Lung (tissue), 12 donors: ENCODE measurements around the gene SOX5. TPM values are rescaled to one million over a fixed set of nuclear protein-coding genes. Genes with fewer than 3 reads are reported as not detected.

Source experiments
- ATAC-seq: fragments of 200-7000 bp; cut with Tn5 transposase; one replicate; pipeline ENCODE4 v1.9.1; 2020; ENCODE audit warnings: moderate number of reproducible peaks; ENCODE audit not compliant: insufficient read depth, low FRiP score
- DNase-seq, 3 donors: peaks; one replicate each; pipeline ENCODE4 v3.0.0-alpha.2; 2013 to 2017
- H3K27ac ChIP-seq, 2 donors: one replicate each; pipeline ENCODE4 v1.5.1; 2013; ENCODE audit warnings: mild to moderate bottlenecking in 2 of 2, moderate library complexity in 2 of 2, control low read depth in 1 of 2, inconsistent platforms in 1 of 2, low read depth in 1 of 2, low read length in 1 of 2
- H3K27me3 ChIP-seq, 3 donors: one replicate each; pipeline ENCODE4 v1.5.1; 2013; ENCODE audit warnings: low read length in 2 of 3; ENCODE audit not compliant: control insufficient read depth in 3 of 3, insufficient read depth in 3 of 3
- H3K36me3 ChIP-seq, 4 donors: one replicate each; pipeline ENCODE4 v1.5.1; 2013; ENCODE audit warnings: low read length in 4 of 4, mild to moderate bottlenecking in 1 of 4, moderate library complexity in 1 of 4; ENCODE audit not compliant: control insufficient read depth in 4 of 4, insufficient read depth in 4 of 4
- H3K4me1 ChIP-seq, 5 donors: one replicate each; pipeline ENCODE4 v1.5.1; 2013; ENCODE audit warnings: low read length in 5 of 5, mild to moderate bottlenecking in 2 of 5, moderate library complexity in 1 of 5; ENCODE audit not compliant: control insufficient read depth in 5 of 5, insufficient read depth in 5 of 5
- H3K4me3 ChIP-seq: one replicate; pipeline ENCODE4 v1.5.1; 2013; ENCODE audit warnings: mild to moderate bottlenecking, control low read depth, moderate library complexity
- H3K9ac ChIP-seq, 2 donors: one replicate each; pipeline ENCODE4 v1.5.1; 2013; ENCODE audit warnings: low read length in 2 of 2, control low read depth in 1 of 2; ENCODE audit not compliant: insufficient read depth in 1 of 2
- H3K9me3 ChIP-seq, 4 donors: one replicate each; pipeline ENCODE4 v1.5.1; 2013; ENCODE audit warnings: low read length in 3 of 4, mild to moderate bottlenecking in 1 of 4, moderate library complexity in 1 of 4; ENCODE audit not compliant: control insufficient read depth in 4 of 4, insufficient read depth in 3 of 4
- CTCF ChIP-seq: IDR thresholded peaks from 2 replicates; pipeline ENCODE4 v1.5.1; 2012; ENCODE audit warnings: mild to moderate bottlenecking; ENCODE audit errors: control extremely low read depth, extremely low read depth
- WGBS, 2 donors: extraction: QIAGEN DNeasy Blood & Tissue Kit; methylation state at CpG; one replicate each; pipeline ENCODE4 v1.1.7; 2013; 5-methylcytosine and 5-hydroxymethylcytosine counted together
- polyA plus RNA-seq, 2 donors: library from polyadenylated mRNA; stranded (reverse); fragments of 200-250 nt; gene quantifications; one replicate each; pipeline ENCODE4 v1.2.1, GENCODE V29; 2013
- total RNA-seq, 2 donors: library from RNA; depleted of rRNA in 1 of 2; stranded (reverse); fragments of >200 nt in 1 of 2; gene quantifications; one replicate each; pipeline ENCODE4 v1.2.1, GENCODE V29; 2014 to 2021
- donor health status: control.
- donor health status: control.
- donor health status: Bipolar disorder and iron deficiency.
- donor health status: healthy.
- donor health status: DM: yes; HTN: yes; CAD: no.

Gene SOX5
- total and polyA plus RNA-seq, 4 donors: 1.0 to 71.4 (median 7.2) TPM

- peaks cover 0 to 2% (median 0%) of the 10 kb centered on the region in 4 donors for H3K9me3 ChIP-seq
- H3K36me3 ChIP-seq: no peaks in the 10 kb centered on the region
- H3K9ac ChIP-seq: no peak overlapping the region
- ATAC-seq (no peak), DNase-seq (no peak)
- H3K4me3 ChIP-seq: no peak overlapping the region
- H3K27me3 ChIP-seq: no peaks in the 10 kb centered on the region
- 59 to 78% methylated on average over 1 of the region's 1 CpG for WGBS, 2 donors
- no peak overlapping the region for H3K27ac ChIP-seq
- no peaks in the 10 kb centered on the region for H3K4me1 ChIP-seq
- TF ChIP-seq CTCF: no peak
Measured at GRCh38 chr12:23482571-23482970, 466.9 kb downstream of the SOX5 start.
